G401 (cell line): ENCODE results near the gene FAT1. TPM values are rescaled to one million over a fixed set of nuclear protein-coding genes. Genes with fewer than 3 reads are reported as not detected.

ENCODE experiments used
- DNase-seq: peaks from one replicate; pipeline ENCODE4 v3.0.0-alpha.2; 2015; ENCODE audit warnings: low spot score
- in situ Hi-C: cut with HindIII; loops from 2 replicates; pipeline ENCODE4 v1.10.0; 2016; ENCODE audit warnings: low sequenced_read_pairs, mixed read lengths
- total RNA-seq: library from RNA; depleted of rRNA; stranded (reverse); fragments of >200 nt; shearing (Covaris generic); gene quantifications from 2 replicates; pipeline ENCODE4 v1.2.3, GENCODE V29; 2014

Gene FAT1
- total RNA-seq, 1 experiment from 2014 or later: 49.5 TPM

DNA sequence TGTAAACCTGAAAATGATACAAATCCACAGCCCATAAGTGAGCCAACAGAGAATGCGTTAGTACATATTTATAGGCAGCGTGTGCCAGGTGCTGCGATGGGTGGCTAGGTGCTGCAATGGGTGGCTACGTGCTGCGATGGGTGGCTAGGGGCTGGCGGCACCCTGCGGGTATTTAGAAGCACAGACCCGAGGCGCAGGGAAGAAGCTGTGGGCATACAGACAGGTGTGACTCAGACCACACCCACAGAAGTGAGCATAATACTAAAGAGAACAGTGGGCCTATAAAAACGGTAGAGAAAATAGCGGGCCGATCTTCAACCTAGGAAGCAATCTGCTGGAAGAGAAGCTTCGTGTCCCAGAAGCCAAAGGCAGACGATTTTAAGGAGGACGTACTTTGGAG lies 81.1 kb downstream of the FAT1 start:
- no peak for DNase-seq
- in situ Hi-C loops: no loop called here

DNA sequence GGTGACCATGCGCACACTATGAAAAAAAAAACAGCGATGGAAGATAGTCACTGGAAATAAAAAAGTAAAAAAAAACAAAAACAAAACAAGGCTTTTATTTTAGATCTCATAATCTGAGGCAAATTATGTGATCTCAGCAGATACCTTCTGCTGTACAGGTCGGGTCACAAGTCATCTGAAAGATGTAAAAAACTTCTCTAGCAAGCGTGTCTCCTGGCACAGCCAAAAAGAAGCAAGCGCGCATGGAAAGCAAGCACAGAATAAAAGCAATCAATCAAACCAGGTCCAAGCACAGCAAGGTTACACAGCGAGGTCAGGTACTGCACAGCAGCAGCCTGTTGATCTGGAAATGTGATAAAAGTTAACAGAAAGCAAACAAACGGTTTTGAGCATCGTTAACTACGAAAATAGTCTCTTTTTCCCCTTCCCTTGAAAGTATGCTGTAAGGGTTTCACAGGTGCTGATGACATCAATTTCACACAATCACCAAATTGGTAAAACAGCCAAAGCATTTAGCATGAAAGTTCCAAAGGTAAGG lies 89.0 kb downstream of the FAT1 start:
- in situ Hi-C loops: no loop called here
- DNase-seq: no peak

DNA sequence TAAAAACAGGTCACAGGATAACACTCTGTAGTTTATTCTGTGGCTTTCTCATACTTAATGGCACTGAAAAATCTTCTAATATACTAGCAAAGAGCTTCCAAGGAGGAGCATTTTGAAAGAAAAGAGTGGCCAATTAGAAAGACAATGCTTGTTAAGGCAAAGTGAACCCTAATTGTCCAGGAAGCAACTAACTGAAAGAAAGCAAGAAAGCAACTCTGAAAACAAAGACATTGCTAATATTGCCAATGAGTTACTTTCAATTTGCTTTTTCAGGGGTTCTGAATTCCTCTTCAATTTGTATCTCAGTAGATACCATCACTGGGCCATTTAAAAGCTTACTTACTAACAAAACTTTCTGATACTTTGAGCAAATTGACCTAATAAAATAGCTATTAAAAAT lies 89.8 kb downstream of the FAT1 start:
- no peak for DNase-seq
- in situ Hi-C loops: no loop called here

DNA sequence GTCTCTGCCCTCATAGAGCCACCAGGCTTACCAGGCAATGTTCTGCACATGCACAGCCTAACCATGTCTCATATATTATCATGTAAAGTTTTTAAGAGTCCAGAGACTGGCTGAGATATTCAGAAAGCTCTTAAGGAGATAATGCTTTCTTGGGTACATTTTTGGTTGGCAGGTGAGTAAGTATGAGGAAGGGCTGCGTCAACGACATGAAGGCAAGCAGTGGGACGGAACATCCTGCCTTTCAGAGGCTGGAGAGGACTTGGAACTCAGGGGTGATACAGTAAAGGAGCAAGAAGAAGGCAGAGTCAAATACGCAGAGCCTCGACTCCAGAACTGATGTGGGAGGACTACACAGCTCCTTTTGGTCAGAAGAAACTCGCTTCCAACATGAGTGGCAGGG lies 93.5 kb downstream of the FAT1 start:
- no peak for DNase-seq
- in situ Hi-C loops: no loop called here

DNA sequence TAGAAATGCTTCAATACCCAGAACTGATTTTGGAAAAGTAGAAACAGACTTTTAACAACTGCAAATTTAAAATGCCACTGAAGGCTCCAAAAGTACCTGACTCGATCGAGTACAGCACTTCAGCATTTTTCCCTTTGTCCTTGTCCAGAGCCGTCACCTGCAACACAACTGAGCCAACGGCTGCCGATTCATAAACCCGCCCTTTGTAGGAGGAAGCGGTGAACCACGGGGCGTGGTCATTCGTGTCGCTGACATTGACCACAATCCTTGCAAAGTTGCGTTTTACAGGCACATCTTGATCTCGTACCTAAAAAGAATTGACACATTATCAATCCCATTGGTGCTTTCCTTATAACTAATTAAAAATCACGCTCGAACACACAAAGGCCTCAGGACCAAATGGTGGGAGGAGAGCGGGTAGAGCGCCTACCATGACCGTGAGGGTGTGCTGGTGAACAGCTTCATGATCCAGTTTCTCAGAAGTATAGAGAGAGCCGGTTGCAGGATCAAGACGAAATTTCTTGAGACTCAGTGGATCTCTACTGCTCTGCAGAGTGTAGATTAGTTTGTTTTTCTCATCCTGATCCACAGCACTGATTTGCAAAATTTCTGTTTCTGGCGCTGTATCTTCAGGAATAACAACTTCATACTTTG lies 95.5 kb downstream of the FAT1 start:
- no peak for DNase-seq
- in situ Hi-C loops: no loop called here

DNA sequence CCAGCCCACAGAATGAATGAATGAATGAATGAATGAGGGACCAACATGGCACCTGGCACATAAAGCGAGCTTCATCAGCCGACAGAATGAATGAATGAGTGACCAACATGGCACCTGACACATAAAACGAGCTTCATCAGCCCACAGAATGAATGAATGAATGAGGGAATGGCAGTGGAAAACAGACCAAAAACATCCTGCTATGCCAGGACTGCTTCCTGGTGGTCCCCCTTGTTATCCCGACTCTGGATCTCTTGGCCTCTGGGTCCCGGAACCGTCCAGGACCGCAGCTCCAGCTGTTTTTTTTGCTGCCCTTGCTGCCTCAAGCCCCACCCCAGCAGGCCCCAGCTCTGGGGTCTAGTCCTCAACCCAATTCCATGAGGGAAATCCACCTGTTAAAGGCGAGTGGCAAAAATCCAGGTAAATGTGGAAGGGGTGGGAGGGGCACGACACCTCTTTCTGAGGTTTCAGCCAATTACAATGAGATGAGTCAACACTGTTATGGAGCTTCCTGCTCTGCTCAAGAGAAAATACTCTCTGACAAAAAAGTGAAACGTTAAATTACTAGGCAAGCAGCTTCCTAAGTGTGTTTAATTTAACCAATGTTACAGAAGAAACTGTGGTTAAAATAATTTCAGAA lies 96.3 kb downstream of the FAT1 start:
- in situ Hi-C loops: no loop called here
- no peak for DNase-seq

DNA sequence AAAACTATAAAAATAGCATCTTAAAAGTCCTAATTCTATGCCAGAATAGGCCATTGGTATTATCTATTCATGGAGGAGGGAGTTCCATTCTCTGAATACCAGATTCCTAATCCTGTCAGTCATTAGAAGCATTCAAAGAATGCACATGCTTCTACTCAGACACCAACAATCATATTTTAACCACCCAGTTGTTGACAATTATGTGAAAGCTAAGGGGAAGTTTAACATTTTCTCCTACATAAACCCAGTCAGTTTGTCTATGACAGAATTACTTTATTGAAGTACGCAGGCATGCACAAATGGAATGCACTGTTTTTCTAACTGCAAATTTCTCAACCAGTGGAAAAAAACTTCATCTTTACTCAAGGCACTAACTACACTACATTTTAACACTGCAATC lies 98.7 kb downstream of the FAT1 start:
- in situ Hi-C loops: no loop called here
- DNase-seq: no peak

DNA sequence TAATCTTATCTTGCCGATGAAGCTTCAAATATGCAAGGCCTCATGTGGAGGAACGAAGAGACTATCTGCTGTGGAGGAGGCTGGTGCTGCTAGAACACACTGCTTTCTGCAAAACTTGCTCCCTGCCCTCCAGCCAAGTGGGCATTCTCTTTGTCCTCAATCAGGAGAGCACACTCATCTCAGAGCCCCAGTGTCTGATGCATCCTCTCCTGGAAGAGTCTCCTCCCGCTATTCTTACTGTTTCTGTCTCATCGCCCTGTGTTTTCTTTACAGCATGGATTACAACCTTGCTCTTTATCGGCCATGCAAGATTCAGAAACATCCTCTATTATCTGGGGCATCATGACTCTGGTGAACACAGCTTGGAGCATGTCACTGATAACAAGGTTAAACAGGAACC lies 100.1 kb downstream of the FAT1 start:
- DNase-seq: no peak
- in situ Hi-C loops: no loop called here

DNA sequence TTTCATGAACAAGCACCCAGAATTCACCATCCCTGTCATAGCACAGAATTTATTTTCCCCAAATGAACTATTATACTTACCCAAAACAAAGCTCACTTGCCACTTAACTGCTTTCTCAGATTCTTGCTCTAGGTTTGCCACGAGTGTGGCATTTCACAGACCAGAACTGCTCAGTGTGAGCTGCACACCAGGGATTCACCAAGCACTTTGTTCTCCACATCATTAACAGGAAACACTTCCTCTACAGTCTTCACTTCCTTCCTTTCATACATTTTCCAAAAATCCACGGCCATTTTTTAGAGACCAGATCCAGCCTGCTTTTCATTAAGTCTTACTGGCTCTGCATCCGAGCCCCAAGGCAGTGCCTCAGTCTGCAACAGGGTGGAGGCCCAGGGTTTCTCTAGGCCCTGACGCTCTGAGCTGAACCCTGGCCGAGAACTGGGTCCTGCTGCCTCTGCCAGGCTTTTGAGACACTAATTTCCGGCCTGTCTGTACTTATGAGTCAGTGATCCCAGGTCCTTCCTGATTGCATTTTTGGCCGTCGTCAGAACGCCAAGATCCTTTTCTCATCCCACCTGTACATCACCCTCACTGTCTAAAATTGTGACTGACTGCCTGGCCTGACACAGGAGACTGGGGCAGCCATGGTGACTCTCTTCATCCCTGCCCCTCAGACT lies 100.7 kb downstream of the FAT1 start:
- in situ Hi-C loops: no loop called here
- peak; percentile 71 for DNase-seq

DNA sequence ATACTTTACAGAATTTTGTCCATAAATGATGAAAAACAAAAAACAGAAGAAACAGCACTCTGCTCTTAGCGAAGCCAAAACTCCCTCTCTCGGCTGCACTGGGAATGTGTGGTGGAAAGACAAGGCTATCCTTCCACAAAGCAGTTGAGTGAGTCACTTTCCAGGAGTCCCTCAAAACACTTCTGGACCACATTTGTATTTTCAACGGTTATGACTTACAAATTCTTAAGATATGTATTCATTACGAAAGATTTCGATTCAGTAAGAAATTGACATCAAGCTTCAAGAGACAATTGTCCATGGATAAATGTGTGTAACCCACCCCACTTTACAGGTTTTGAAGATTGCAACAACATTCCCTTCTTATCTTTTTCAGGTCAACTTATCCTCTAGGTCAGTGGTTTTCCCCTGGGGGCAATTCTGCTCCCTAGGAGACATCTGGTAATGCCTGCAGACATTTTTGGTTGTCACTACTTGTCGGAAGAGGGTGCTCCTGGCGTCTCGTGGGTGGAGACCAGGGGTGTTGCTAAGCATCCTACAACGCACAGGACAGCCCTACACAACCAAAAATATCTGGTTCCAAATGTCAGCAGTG lies 101.6 kb downstream of the FAT1 start:
- in situ Hi-C loops: no loop called here
- no peak for DNase-seq

DNA sequence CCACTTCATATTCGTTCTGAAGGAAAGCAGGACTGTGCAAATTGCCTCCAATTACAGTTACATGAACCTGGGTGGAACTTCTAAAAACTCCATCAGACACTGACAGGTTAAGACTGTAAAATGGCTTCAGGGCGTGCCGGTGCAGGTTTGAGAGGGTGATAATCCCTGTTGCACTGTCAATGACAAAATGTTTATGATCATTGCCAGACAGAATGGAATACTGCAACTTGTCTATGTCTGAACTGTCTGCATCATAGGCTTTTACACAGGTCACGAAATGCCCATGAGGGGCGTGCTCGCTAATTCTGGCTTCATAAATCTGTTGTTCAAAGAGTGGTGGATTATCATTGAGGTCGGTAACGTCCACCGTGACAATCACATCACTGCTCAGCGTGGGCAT lies 104.6 kb downstream of the FAT1 start:
- in situ Hi-C loops: no loop called here
- DNase-seq: no peak

DNA sequence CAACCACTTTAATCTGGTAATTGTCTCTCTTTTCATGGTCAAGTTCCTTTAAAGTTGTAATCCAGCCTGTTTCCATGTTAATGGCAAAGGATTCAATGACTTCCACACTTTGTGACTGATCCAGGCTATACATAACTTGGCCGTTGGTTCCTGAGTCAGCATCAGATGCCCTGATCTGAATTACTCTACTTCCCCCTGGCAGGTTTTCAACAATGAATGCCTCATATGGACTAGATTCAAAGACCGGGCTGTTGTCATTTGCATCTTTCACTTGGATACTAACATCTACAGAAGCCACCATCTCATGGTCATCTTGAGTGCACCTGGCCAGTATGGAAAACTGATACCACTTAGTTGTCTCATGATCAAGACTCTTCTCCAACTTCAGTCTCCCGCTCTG lies 105.7 kb downstream of the FAT1 start:
- in situ Hi-C loops: no loop called here
- no peak for DNase-seq

DNA sequence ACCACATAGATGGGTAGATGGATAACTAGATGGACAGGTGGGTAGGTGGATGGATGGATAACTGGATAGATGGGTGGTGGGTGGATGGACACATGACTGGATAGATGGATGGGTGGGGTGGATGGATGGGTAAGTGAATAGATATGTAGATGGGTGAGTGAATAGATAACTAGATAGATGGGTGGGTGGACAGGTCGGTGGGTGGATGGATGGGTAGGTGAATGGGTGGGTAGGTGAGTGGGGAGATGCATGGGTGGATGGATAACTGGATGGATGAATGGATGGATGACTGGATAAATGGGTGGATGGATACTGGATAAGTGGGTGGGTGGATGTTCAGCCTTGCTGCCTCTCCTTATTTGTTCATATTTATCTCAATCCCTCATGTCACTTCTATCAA lies 116.2 kb downstream of the FAT1 start:
- in situ Hi-C loops: no loop called here

DNA sequence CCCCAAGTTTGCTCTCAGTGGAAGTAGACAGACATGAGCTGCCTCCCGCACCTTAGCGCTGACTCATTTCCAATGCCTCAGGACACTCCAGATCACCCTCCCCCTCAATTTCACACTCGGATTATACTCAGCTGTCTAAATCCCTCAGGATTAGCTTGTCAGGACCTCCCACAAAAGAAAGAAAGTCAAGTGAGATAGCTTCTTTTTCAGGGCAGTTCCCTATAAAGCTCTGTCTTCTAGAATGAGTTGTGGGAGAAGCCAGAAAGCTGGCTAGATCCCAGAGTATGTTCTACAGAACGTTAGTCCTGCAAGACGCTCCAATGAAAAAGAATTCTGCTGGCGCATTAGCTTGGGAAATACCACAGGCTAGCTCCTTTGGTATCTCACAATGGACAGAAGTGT lies 117.1 kb downstream of the FAT1 start:
- DNase-seq: no peak
- in situ Hi-C loops: no loop called here

More for the DNA sequence above, 116.2 kb downstream of the FAT1 start:
- DNase-seq: no peak

DNA sequence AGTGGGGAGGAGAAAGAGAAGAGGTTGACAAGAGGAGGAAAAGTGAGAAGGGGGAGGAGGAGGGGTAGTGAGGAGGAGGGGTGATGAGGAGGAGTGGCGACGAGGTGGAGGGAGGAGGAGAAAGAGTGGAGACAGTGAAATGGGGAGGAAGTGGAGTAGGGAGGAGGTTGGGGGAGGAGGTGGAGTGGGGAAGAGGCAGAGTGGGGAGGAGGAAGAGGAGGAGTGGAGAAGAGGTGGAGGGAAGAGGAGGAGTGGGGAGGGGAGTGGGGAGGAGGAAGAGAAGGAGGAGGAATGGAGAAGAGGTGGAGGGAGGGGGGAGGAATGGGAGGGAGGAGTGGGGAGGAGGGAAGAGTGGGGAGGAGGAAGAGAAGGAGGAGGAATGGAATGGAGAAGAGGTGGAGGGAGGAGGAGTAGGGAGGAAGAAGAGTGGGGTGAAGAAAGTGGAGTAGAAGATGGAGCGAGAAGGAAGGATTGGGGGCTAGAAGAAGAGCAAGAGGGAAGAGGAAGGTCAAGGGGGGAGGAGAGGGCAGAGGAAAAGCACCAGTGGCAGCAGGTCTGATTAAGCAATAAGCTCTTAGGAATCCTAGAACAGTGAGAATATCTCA lies 118.3 kb downstream of the FAT1 start:
- in situ Hi-C loops: no loop called here
- DNase-seq: no peak

DNA sequence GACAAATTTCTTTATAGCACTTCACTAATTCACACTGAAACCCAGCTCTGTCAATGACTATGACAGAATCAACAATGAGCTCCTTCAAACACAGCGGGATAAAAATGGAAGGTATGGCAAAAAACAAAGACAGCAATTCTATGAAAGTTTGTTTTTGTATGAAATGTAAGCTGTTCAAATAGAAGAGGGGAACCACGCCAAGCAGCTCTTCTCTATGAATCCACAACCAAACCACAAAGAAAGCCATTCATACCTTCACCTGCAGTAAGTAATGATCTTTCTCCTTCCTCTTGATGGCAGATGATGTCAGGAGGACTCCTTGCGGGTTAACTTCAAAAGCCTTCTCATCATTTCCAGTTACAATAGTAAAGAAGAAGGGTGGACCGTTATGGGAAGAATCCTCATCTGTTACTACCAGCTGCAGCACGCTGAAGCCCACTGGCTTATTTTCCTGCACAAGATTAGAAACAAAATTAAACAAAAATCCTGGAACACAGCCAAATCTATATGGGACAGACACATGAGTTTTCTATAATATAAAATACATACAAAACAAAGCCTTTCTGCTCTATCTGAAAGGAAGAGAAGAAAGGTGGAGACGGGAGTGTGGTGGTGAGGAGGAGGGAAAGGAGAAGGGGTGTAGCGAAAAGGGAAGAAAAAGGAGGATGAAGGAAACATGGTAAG lies 119.4 kb downstream of the FAT1 start:
- in situ Hi-C loops: no loop called here
- DNase-seq: no peak

DNA sequence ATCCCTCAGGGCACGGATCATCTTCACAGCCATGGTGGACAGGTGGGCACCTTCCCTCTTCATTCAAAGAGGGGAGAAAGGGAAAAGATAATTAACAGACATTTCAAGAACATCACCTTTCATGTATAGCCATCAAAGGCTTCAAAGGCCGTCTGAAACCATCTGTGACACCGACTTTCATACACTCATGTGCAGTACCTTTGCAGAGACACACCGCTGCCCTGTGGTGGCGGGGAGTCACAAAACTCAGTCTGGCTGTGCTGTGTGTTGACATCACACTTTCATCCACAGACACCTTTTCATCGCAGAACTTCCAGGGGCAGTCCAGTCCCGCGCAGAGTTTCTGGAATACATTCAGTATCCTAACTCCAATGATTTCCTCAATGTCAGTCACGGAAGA lies 120.7 kb downstream of the FAT1 start:
- in situ Hi-C loops: no loop called here
- DNase-seq: no peak

DNA sequence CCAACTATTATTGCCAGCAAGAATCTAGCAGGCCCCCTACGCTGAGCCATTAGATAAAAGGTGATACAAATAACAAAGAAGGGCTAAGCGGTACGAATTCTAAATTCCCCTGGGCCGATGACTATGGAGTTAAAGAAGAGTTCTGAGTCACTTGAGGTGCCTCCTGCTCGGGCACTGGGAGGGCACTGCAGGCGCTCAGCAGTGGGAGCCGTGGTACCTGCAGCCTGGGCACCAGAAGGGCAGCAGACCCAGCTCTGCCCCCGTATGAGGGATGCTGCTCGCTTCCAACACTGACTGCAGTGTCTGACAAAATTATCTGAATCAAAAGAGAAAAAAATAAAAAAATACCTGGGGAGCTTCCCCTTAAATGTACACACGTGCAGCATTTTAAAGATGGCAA lies 124.2 kb downstream of the FAT1 start:
- no peak for DNase-seq
- in situ Hi-C loops: no loop called here

DNA sequence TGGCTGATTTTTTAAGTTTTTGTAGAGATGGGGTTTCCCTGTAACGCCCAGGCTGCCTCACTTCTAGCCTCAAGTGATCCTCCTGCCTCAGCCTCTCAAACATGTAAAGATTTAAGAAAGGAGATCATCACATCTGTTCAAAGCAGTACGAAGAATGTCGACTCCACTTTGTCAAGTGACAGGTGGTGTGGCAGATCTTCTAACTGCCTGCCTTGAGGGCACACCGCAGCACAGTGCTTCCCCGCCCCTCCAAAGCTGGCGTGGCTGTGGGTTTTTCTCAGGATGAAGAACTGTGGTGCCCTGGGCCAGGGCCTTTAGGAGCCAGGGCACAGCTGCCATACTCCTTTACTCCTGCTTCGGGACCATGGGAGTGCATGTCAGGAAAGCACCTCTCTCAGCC lies 125.0 kb downstream of the FAT1 start:
- in situ Hi-C loops: no loop called here

More for the DNA sequence above, 125.0 kb downstream of the FAT1 start:
- DNase-seq: no peak
